Right lung (tissue), 5 donors: Measurements from ENCODE around the gene TRPM3. TPM values are rescaled to one million over a fixed set of nuclear protein-coding genes. Genes with fewer than 3 reads are reported as not detected.
A peak's percentile ranks its signal among the peaks of the same experiment; 100 is the strongest.
"Not testable (repeated sequence)": the region's sequence is repeated elsewhere in the genome, so short reads cannot be mapped to it uniquely, and the experiment has no call there.

Source experiments
- DNase-seq, 2 donors: peaks; one replicate each; pipeline ENCODE4 v3.0.0-alpha.2; 2013
- polyA plus RNA-seq, 5 donors: library from polyadenylated mRNA; unstranded; fragments of 120-200 nt; gene quantifications; one replicate each; pipeline versions ENCODE4 v1.2.1 to v1.2.3, GENCODE V29; 2013; ENCODE audit warnings: inconsistent platforms in 1 of 5, low replicate concordance in 1 of 5; ENCODE audit not compliant: insufficient read length in 5 of 5, insufficient read depth in 1 of 5

The TRPM3 gene
- polyA plus RNA-seq, 5 donors = 0.45 to 1.7 (median 1.1) TPM

DNA sequence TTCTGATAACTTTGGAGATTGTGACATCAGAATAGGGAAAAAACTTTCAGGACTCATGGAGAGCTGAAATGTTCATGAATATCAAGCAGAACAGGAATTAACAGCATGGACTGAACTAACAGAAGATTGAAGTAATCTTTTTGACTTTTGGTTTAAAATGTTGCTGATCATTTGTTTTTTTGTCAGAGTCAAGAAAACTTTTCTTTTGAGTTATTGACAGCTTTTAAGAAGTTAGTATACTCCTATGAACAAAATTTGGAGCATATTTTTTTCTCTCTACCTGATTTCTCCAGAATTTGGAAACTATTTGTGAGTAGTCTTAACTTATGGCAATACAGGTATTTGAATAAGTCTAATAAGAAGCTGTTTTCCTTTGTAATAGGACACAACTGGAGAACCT is 462.7 kb downstream of the TRPM3 start:
- no peak for DNase-seq

DNA sequence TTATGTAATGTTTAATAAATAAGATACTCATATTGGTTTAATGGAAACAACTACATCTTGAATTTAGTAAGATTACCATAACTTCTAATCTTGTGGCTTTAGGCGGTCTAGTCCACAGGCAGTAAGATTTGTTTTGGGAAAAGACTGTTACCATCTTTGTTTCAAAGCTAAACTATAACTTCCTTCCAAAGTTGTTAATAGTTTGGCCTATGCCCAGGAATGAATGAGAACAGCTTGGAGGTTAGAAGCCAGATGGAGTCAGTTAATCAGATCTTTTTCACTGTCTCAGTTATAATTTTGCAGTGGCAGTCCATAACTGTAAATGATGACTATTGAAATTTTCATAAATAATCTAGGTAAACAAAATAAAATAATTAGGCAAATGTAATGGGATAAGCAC is 465.1 kb downstream of the TRPM3 start:
- no peak for DNase-seq

DNA sequence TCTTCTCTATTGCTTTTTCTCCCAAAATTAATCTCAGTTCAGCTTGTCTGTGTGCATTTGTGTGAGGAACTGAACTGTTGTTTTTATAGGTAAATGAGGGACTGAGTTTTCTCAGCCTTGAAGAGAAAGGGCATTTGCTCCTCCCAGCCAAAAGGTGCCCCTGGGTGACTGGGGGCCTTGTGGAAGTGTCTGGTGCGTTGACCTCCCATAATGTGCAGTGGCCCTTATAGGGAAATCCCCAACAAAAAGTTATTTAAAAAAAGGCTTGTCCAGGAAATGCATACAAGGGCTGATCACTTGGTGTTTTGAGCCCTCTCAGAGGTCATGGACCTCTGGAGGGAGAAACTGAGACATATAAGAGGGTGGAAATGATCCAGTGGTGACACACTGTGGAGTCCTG is 467.3 kb downstream of the TRPM3 start:
- no peak for DNase-seq

DNA sequence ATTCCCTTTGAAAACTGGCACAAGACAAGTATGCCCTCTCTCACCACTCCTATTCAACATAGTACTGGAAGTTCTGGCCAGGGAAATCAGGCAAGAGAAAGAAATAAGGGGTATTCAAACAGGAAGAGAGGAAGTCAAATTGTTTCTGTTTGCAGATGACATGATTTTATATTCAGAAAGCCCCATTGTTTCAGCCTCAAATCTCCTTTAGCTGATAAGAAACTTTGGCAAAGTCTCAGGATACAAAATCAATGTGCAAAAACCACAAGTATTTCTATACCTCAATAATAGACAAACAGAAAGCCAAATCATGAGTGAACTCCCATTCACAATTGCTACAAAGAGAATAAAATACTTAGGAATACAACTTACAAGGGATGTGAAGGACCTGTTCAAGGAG is 476.8 kb downstream of the TRPM3 start:
- DNase-seq = not testable (repeated sequence)

DNA sequence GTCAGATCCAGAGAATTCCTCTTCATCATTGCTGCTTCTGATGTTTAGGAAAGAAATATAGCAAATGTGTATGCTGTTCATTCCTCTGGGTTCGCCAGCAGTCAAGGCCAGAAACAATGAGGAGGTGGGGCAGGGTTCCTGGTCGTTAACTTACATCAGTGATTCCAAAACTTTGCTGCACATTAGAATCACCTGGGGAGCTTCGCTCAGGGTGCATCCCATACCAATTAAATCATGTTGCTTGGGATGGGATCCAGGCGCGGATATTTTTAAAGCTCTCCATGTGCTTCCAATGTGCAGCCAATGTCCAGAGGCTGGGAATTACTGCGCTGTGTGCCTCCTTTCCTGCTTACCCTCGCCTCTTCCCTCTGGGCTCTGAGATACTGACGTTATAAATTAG is 479.1 kb downstream of the TRPM3 start:
- DNase-seq = no peak

DNA sequence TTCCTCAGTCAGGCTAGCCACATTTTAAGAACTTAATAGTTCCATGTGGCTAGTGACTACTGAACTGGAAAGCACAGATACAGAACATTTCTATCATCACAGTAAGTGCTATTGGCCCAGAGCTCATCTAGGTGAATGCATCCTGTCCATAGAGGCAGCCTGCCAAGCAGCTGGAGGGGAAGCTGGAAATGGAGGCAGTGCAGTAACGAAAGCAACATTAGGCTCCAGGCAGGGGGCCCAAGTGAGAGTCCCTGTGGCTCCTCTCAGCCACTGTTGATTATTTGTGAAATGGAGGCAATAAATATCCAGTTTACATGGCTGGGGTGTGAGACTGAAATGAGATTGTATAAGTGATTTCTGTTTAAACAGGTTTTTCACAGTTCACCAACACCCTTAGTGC is 479.8 kb downstream of the TRPM3 start:
- DNase-seq = no peak

DNA sequence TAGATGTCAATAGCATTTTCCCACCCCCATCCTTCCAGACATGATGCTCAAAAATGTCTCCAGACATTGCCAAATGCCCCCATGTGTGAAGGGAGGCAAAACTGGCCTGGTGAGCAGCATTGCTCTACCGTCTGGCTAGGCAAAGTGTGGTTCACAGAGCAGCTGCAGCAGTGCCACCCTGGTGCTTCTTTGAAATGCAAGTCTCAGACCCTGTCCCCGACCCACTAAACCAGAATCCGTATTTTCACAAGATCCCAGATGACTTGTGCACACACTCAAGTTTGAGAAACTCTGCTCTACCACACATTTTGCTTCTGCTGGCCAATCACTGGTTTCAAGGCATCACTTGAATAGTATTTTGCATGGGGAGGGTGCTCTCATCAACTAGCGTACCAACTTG is 480.4 kb downstream of the TRPM3 start:
- no peak for DNase-seq

DNA sequence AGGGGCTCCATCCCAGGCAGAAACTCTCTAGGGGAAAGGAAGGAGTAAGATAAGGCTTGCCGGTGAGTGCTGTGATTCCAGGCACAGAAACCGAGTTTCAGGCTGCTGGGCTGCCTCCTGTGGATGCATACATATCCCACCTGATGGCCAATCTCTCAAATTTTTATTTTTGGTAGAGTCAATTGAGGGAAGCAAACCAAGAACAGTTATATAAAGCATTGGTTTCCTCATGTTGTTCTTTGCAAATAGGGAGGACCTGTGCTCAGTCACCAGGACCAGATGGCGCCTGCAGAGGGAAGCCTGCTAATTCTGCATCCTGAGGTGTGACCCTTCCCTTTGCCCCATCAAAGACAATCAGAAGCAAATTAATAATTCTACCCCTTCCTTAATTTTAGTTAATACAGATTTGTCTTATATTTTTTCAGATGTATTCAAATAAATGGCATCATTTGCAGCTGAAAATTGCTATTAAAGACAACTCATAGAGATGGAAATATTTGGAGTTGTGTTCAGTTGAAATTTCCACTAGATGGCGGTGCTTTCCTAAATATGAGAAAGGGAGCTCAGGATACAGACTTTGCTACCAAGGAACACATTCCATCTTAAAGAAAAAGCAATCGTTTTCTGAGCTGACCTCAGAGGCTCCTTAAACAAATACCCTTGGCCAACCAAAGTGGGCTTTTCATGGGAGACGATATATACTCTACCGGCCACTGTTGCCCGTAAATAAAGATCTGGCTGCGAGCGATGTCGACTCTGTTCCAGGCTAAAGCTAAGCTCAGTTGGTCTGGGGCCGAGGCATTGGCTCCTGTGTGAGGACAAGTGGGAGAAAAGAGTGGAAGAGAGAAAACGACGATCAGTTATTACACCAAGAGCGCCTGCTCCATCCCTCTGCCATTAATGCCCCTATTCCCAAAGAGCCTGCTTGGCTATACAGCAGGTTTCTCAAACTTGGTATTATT is 481.3 kb downstream of the TRPM3 start:
- DNase-seq = peak; percentile 32 to 40

DNA sequence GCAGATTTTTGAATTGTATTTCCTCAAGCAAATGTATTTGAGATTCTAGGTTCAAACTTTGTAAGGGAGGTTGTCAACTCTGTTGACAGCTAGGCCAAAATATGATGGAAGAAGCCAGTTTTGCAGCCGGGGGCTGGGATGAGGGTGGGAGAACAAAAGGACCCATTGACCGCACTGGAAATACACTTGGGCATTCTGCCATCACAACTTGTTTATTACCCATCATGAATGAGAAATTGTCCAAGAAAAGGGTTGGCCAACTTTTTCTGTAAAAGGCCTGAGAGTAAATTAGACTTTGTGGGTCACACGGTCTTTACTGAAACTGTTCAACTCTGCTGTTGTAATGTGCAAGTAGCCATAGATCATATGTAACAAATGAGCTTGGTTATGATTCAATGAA is 485.6 kb downstream of the TRPM3 start:
- DNase-seq = no peak

DNA sequence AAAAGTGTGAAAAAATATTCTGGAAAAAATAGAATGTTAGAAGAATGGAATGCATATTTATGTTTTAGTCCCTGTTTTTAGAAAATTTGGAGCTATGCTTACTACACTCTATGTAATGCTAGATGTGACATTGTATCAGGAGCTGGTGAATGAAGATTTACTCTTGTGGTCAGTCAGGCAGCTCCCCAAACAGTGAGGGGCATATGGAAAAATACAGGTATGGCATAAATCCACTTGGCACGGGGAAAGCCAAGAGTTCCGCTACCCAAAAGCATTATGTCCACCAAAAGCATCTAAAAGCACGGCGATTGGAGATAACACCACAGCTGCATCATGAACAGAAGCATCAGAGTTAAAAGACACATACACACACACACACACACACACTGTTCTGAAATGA is 486.7 kb downstream of the TRPM3 start:
- no peak for DNase-seq

DNA sequence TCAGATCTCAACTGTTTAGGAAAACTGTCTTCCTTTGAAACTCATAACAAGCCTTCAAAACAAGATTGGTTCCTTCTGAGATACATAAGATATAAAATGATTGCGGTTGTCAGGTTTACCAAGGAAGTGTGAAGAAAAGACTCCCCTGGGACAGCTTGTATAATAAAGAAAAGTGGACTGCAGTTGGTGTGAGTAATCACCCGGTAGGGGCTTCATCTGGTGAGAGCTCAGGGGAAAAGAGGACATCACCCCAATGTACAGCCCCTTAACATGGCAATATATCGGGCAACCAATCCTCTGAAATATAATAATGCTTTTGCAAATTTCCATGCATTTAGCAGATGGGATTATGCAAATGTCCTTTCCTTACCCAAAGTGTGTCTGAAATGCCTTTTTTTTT is 490.4 kb downstream of the TRPM3 start:
- DNase-seq = no peak

DNA sequence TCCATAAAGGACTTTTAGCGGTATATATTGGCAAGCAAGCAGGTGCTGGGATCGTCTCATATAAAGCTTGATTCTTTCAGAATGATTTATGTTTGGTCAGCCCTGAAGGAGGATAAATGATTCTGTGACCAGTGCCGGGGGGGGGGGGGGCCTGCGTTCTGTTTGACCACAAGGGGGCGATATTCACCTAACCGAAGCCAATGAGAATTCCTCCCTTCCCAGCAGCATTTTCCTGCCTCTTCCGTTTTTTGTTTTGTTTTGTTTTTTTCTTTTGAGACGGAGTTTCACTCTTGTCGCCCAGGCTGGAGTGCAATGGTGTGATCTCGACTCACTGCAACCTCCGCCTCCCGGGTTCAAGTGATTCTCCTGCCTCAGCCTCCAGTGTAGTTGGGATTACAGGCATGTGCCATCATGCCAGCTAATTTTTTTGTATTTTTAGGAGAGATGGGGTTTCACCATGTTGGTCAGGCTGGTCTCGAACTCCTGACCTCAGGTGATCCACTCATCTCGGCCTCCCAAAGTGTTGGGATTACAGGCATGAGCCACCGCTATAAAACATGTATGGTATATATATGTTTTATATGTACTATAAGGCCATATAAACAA is 492.2 kb downstream of the TRPM3 start:
- DNase-seq = not testable (repeated sequence)

DNA sequence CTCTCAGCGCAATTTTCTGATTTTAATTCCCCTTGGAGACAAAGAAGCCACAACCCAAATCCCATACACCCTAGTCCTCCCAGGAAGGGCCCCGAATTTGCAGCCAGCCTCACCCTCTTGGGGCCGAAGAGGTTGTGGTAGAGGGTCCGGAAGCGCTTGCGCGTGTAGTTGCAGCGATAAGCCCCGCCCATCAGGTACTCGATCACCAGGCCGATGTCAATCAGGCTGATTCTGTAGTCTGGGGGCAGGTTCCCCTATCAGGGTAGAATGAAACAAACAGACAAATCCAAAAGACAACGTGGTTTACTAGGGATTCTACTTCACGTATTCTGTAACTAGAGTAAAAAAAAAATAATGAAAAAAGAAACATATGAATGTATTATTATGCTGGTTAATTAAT is 496.3 kb downstream of the TRPM3 start:
- no peak for DNase-seq

DNA sequence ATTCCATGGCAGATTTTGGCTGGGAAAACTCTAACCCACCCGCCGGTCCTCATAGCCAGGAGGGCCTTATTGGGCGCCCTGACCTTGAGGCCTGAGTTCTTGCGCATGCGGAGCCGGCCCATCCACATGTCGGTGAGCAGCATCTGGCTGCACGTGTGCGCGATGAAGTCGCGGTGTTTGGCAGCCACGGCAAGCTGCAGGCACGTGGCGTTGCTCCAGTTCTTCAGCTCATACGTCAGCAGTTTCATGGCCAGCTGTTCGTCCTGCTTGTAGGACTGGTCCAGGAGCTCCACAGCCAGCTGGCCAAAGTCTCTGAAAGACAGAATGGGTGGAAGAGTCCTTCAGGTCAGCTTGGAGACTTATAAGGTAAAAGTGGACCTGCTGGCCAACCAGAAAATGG is 502.6 kb downstream of the TRPM3 start:
- DNase-seq = no peak

DNA sequence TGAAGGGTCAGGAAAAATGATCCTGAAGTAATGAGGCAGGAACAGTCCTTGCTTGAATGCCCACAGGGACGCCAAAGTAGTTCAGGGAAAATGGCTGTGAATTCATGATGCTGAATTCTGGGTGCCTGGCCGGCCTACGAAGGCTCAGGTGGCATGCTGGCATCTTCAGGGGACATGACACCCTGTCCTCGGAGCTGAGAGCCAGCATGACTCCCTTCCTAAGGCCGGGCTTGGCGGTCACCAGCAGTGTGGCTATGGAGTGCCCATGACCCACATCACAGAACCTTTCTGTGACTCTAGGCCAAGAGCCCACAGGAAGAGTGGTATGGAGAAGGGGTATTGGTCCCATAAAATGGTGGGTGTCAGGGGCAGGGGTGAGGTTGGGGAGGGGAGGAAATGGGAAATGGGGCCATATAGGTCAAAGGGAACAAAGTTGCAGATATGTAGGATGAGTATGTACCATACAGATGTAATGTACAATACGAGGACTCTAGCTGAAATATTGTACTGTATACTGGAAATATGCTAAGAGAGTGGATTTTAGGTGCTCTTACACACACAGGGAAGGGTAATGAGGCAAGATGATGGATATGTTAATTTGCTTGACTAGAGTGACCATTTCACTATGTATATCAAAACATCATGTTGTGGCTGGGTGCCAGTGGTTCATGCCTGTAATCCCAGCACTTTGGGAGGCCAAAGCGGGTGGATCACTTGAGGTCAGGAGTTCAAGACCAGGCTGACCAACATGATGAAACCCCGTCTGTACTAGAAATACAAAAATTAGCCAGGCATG is 504.2 kb downstream of the TRPM3 start:
- DNase-seq = no peak

DNA sequence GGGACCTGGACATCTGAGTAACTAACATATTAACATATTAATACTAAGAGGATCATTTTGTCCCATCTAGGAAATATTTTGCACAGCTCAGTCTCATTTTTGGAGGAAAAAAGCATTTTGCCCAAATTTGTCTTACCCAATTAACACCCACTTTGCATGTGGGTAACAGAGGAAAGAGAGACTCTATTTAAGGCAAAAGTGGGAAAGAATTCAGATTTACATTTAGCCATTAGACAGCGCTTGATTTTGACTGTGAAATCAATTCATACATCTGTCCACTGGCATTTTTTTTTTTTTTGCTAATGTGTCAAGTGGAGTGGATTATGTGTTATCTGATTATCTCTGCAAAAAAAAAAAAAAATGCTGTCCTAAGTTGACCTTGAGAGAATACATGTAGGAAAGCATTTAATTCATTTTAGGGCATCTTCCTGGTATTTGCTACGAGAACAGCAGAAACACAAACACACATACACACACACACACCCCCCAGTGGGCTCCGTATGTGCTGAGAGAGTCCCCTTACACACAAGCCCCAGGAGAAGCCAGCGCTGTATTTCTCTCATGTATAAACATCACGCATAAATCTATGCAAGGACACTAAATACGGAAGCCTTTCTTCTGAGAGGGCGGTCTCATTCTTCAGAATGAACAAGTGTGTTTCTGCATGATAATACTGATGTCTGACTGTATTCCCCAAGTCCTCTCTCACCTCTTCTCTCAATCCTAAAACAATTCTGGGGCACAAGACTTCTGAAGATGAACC is 505.0 kb downstream of the TRPM3 start:
- no peak for DNase-seq

DNA sequence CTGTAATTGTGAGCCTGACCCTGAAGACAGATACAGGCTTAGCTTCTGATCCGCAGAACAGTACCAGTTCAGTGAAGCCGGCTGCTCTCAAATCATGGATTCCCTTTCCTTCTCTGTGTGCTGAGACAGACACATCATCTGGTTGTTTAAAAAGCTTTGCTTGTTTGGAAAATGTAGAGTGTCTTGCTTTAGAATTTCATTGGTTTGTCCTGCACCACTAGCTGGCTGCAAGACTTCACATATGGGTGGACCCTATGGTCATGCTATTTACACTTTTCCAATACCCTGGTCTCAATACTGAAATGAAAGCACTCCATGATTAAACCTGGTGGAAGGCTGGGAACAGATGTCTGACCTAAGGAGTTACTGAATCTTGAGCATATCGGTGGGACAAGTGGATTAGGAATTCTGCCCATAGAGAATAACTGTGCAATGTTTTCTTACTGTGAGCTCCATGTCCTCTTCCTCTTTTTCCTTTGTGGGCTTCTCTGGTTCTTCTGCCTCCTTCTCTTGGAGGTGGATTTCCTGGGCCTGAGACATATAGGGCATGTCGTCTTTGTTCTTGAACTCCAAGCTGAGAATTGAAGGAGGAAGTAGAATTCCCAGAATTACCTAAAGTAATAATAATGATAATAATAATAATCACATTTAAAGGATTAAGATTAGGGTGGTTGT is 505.8 kb downstream of the TRPM3 start:
- DNase-seq = no peak

DNA sequence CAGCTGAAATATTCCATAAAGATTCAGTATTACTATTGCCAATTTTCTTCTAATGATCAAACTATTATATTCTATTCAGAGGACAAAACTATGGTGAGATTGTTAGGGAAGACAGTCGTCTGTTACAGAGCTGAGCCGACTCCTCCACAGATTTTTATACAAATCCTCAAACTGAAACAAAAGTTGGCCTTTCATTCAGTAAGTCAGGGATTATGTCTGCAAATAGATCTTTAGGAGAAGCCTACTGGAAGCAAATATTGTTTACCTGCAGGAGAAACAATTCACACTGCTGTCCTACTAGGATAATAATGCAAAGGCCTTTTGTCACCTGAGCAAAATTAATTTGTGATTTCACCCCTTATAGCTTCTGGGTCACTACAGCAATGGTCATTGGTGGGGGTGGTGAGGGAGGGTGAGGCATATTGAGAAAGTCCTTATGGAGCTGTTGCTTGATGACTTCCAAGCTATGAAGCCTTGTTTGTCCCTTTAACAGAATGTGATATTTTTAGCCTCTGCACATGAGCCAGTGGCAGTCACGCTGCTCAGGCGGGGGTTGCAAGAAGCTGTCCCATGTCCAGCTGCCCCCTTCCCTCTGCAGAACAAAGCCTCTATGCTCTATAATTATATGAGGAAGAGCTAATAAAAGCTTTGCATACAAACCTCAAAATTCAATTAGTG is 506.5 kb downstream of the TRPM3 start:
- no peak for DNase-seq

DNA sequence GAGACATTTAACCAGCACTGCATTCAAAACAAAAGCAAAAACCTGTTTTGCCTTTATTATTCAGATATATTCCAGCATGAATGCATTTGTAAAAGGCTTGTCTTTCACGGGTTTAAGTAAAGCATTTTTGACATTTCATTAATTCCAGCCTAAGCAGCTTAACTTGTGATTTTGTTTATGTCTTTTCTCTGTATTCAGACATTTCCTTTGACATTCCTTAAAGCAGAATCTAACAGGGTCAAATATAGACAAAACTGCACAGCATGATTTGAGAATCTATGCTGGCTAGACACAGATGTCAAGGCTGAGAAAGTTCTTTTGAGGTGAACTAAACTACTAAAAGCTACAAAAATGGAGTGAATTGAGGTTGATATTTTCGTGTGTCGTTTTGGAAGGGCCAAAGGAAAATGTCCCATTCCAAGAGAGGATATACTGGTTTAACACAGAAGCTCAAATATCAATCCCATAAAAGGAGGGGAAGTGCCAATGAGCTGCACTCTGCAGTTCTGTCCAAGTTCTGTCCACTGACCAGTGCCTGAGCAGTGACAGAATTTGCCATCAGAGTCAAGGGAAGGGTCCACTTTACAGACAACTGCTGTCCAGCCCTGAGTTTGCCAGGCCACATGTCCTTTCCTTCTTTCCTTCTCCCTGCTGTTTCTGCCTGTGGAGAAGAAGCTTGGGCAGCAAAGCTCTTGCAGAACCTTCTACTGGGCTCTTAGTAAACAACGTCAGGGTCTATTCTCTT is 508.2 kb downstream of the TRPM3 start:
- DNase-seq = no peak

DNA sequence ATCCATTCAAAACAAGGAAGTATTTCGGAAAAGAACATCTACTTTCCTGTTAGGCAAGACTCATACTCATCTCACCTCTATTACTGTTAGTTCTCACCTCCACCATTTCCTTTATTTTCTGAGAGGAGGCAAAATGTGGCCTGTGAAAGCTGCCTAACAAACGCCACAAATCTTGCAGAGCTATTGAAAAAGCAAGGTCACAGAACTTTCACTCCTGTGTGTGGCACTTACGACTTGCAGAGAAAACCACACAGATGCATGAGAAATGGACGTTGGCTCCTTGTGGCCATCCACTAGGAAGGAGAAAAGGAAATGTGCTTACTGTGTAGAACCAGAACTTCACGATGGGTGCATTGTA is 511.2 kb downstream of the TRPM3 start:
- DNase-seq = no peak
